Activated T-helper 1 cell treated with anti-CD3 and anti-CD28 coated beads, Interleukin-12 subunit alpha, Interleukin-12 subunit beta, Interleukin-2, Interleukin-4 antibody, amounts not matched to agents 30 ng/mL and 10 ng/mL and 1 ng/mL, durations not matched to agents 14 hours and 24 hours and 36 hours (primary cell): ENCODE results near the gene GOLGA6B. TPM values are rescaled to one million over a fixed set of nuclear protein-coding genes. Genes with fewer than 3 reads are reported as not detected.
A peak's percentile ranks its signal among the peaks of the same experiment; 100 is the strongest.
"Not testable (repeated sequence)": the region's sequence is repeated elsewhere in the genome, so short reads cannot be mapped to it uniquely, and the experiment has no call there.

Source experiments
- DNase-seq: peaks from one replicate; pipeline ENCODE4 v3.0.0; 2021; ENCODE audit warnings: low spot score
- H3K27ac Mint-ChIP-seq: one replicate; pipeline ENCODE4 v1.8.0; 2021; ENCODE audit warnings: mild to moderate bottlenecking, mixed read lengths
- H3K27me3 Mint-ChIP-seq: one replicate; pipeline ENCODE4 v1.8.0; 2022; ENCODE audit warnings: mild to moderate bottlenecking, moderate library complexity, mixed read lengths; ENCODE audit not compliant: insufficient read depth
- H3K36me3 Mint-ChIP-seq: one replicate; pipeline ENCODE4 v1.8.0; 2021; ENCODE audit warnings: low read depth, mixed read lengths
- H3K4me1 Mint-ChIP-seq: one replicate; pipeline ENCODE4 v1.8.0; 2021; ENCODE audit warnings: low read depth, mixed read lengths
- H3K4me3 Mint-ChIP-seq: one replicate; pipeline ENCODE4 v1.8.0; 2021; ENCODE audit warnings: mild to moderate bottlenecking, moderate library complexity, mixed read lengths
- H3K9me3 Mint-ChIP-seq: one replicate; pipeline ENCODE4 v1.8.0; 2021; ENCODE audit warnings: mixed read lengths
- intact Hi-C: fragments of 100-400 bp; cut with micrococcal nuclease; formaldehyde crosslinking; loops from one replicate; pipeline ENCODE4 v1.15.1; 2024
- total RNA-seq: library from RNA; stranded (reverse); gene quantifications from 2 replicates; pipeline ENCODE4 v1.2.3, GENCODE V29; 2022

Gene GOLGA6B
- total RNA-seq, 1 donor from 2014 or later, result not detected

- DNase-seq, result no peak
- Mint-ChIP-seq H3K9me3 (no peaks in the 10 kb centered on the region), H3K27me3 (peaks cover 32% of the 10 kb centered on the region), H3K27ac (no peak overlapping the region), H3K4me3 (no peak overlapping the region), H3K36me3 (no peaks in the 10 kb centered on the region), H3K4me1 (peaks cover 14% of the 10 kb centered on the region)
- intact Hi-C loops, result no loop called here
These were observed 26.4 kb downstream of the GOLGA6B start for GRCh38 chr15:72680931-72681330.

- intact Hi-C loops, result no loop called here
These were observed 28.3 kb downstream of the GOLGA6B start for GRCh38 chr15:72682772-72683171.

GRCh38 chr15:72685301-72685924, 30.9 kb downstream of the GOLGA6B start:
- H3K9me3 Mint-ChIP-seq, result no peaks in the 10 kb centered on the region
- intact Hi-C loops, result loop anchor here (2.0 to 5.0 kb wide), 4 partner anchors 57 to 567 kb away; partner anchors contain the start of genes MYO9A, NEO1 and SENP8
- no peak for DNase-seq
- H3K4me1 Mint-ChIP-seq, result peaks cover 21% of the 10 kb centered on the region
- peaks cover 6% of the 10 kb centered on the region for H3K27me3 Mint-ChIP-seq
- peak overlapping the region; percentile 87 for H3K27ac Mint-ChIP-seq
- H3K4me3 Mint-ChIP-seq, result peak overlapping the region; percentile 93
- no peaks in the 10 kb centered on the region for H3K36me3 Mint-ChIP-seq

More at GRCh38 chr15:72682772-72683171, 28.3 kb downstream of the GOLGA6B start:
- Mint-ChIP-seq H3K9me3 (no peaks in the 10 kb centered on the region), H3K4me3 (no peak overlapping the region), H3K27me3 (peaks cover 26% of the 10 kb centered on the region), H3K27ac (no peak overlapping the region), H3K4me1 (peaks cover 21% of the 10 kb centered on the region), H3K36me3 (no peaks in the 10 kb centered on the region)
- no peak for DNase-seq

- H3K36me3 Mint-ChIP-seq, result no peaks in the 10 kb centered on the region
- peak; percentile 84 for DNase-seq
- no peaks in the 10 kb centered on the region for H3K9me3 Mint-ChIP-seq
- H3K27ac Mint-ChIP-seq, result peak within 1 kb of the TSS; percentile 87
- peaks cover 21% of the 10 kb centered on the region for H3K4me1 Mint-ChIP-seq
- H3K4me3 Mint-ChIP-seq, result peak within 1 kb of the TSS; percentile 93
- H3K27me3 Mint-ChIP-seq, result peaks cover 4% of the 10 kb centered on the region
- intact Hi-C loops, result loop anchor here (1.0 to 5.0 kb wide), 7 partner anchors 56 to 947 kb away; partner anchors contain the start of genes ADPGK, ARIH1, MYO9A and NEO1
These were observed 31.7 kb downstream of the GOLGA6B start, which contains the start of the genes BBS4 and HIGD2B for GRCh38 chr15:72685925-72686794. TSS of gene BBS4 (plus strand) at chr15:72686207. CDS start at chr15:72686228, 21 bp downstream. TSS of gene HIGD2B (minus strand) at chr15:72686182. CDS start at chr15:72676374, 9,808 bp downstream.

GRCh38 chr15:72688697-72689096, 34.2 kb downstream of the GOLGA6B start:
- H3K4me3 Mint-ChIP-seq, result no peak overlapping the region
- no peaks in the 10 kb centered on the region for H3K36me3 Mint-ChIP-seq
- no peak overlapping the region for H3K27ac Mint-ChIP-seq
- intact Hi-C loops, result loop anchor here (5.0 kb wide), 3 partner anchors 54 to 364 kb away; partner anchors contain the start of gene NEO1
- no peaks in the 10 kb centered on the region for H3K9me3 Mint-ChIP-seq
- no peak for DNase-seq
- H3K4me1 Mint-ChIP-seq, result peaks cover 16% of the 10 kb centered on the region
- peaks cover 3% of the 10 kb centered on the region for H3K27me3 Mint-ChIP-seq

GRCh38 chr15:72690938-72691337, 36.4 kb downstream of the GOLGA6B start:
- intact Hi-C loops, result no loop called here
- no peak for DNase-seq
- H3K4me3 Mint-ChIP-seq, result no peak overlapping the region
- H3K9me3 Mint-ChIP-seq, result no peaks in the 10 kb centered on the region
- H3K27me3 Mint-ChIP-seq, result peaks cover 3% of the 10 kb centered on the region
- H3K4me1 Mint-ChIP-seq, result peaks cover 16% of the 10 kb centered on the region
- no peak overlapping the region for H3K27ac Mint-ChIP-seq
- H3K36me3 Mint-ChIP-seq, result no peaks in the 10 kb centered on the region

GRCh38 chr15:72698938-72699337, 44.4 kb downstream of the GOLGA6B start:
- DNase-seq, result no peak
- Mint-ChIP-seq H3K9me3 (no peaks in the 10 kb centered on the region), H3K27me3 (no peaks in the 10 kb centered on the region), H3K4me1 (peaks cover 8% of the 10 kb centered on the region), H3K4me3 (no peak overlapping the region), H3K27ac (no peak overlapping the region), H3K36me3 (no peaks in the 10 kb centered on the region)
- intact Hi-C loops, result no loop called here

GRCh38 chr15:72700076-72700475, 45.6 kb downstream of the GOLGA6B start:
- H3K36me3 Mint-ChIP-seq, result no peaks in the 10 kb centered on the region

GRCh38 chr15:72706266-72706665, 51.8 kb downstream of the GOLGA6B start:
- Mint-ChIP-seq H3K27me3 (no peaks in the 10 kb centered on the region), H3K27ac (no peak overlapping the region), H3K4me3 (no peak overlapping the region), H3K4me1 (no peaks in the 10 kb centered on the region), H3K36me3 (peaks cover 2% of the 10 kb centered on the region), H3K9me3 (no peaks in the 10 kb centered on the region)
- intact Hi-C loops, result no loop called here
- DNase-seq, result no peak

More at GRCh38 chr15:72700076-72700475, 45.6 kb downstream of the GOLGA6B start:
- Mint-ChIP-seq H3K27ac (no peak overlapping the region), H3K27me3 (no peaks in the 10 kb centered on the region), H3K4me3 (no peak overlapping the region), H3K9me3 (no peaks in the 10 kb centered on the region), H3K4me1 (no peaks in the 10 kb centered on the region)
- intact Hi-C loops, result no loop called here
- no peak for DNase-seq

GRCh38 chr15:72708551-72709303, 54.2 kb downstream of the GOLGA6B start:
- H3K36me3 Mint-ChIP-seq, DNase-seq, H3K4me3 Mint-ChIP-seq, H3K27ac Mint-ChIP-seq, H3K27me3 Mint-ChIP-seq, H3K4me1 Mint-ChIP-seq, intact Hi-C loops, H3K9me3 Mint-ChIP-seq: not testable (repeated sequence)
